BJ (cell line): ENCODE data around the gene PTPRG. TPM values are rescaled to one million over a fixed set of nuclear protein-coding genes. Genes with fewer than 3 reads are reported as not detected.

ENCODE experiments used
- CTCF ChIA-PET: fragments of 350-600 bp; formaldehyde crosslinking; extraction: SDS; loops from one replicate; lab custom pipeline; 2021; ENCODE audit warnings: antibody characterized with exemption, inconsistent platforms; lab: Yijun Ruan, JAX
- POLR2A ChIA-PET: fragments of 300-600 bp; sonication (Branson Sonifier 250); formaldehyde crosslinking; extraction: SDS; loops from one replicate; lab custom pipeline; 2021; ENCODE audit warnings: antibody characterized with exemption; lab: Charles Lee
- DNase-seq: peaks from one replicate; pipeline ENCODE4 v3.0.0-alpha.2; 2011; ENCODE audit warnings: low read depth
- H3K27me3 ChIP-seq: 2 replicates; pipeline ENCODE4 v1.6.0; 2011; ENCODE audit warnings: low read length; ENCODE audit not compliant: control insufficient read depth, insufficient read depth
- H3K36me3 ChIP-seq: 2 replicates; pipeline ENCODE4 v1.5.1; 2011; ENCODE audit warnings: low read length; ENCODE audit not compliant: control insufficient read depth, insufficient read depth
- H3K4me3 ChIP-seq: 2 replicates; pipeline ENCODE4 v1.5.1; 2011; ENCODE audit warnings: low read depth, mild to moderate bottlenecking, control low read depth, low read length
- CTCF ChIP-seq: IDR thresholded peaks from 2 replicates; pipeline ENCODE4 v1.5.1; 2011; ENCODE audit warnings: low read depth, mild to moderate bottlenecking, control low read depth, inconsistent platforms, low read length, moderate library complexity; ENCODE audit not compliant: insufficient read depth
- polyA plus RNA-seq: library from polyadenylated mRNA; depleted of rRNA; stranded (reverse); fragments of >200 nt; gene quantifications from 2 replicates; pipeline ENCODE4 v1.2.3, GENCODE V29; 2011

PTPRG gene
- polyA plus RNA-seq, 1 experiment: 20.8 TPM

- no peak for DNase-seq
- ChIA-PET POLR2A (no interaction called here), CTCF (no interaction called here)
- Histone ChIP-seq H3K36me3 (no peaks in the 10 kb centered on the region), H3K27me3 (no peaks in the 10 kb centered on the region), H3K4me3 (no peak overlapping the region)
- no peak for TF ChIP-seq CTCF
Observed at GRCh38 chr3:62153231-62153630, 591.9 kb downstream of the PTPRG start.

GRCh38 chr3:62154457-62155148 is 593.2 kb downstream of the PTPRG start:
- no peaks in the 10 kb centered on the region for H3K27me3 ChIP-seq
- ChIA-PET POLR2A (no interaction called here), CTCF (no interaction called here)
- H3K4me3 ChIP-seq: no peak overlapping the region
- DNase-seq: no peak
- TF ChIP-seq CTCF: no peak
- no peaks in the 10 kb centered on the region for H3K36me3 ChIP-seq

- TF ChIP-seq CTCF: no peak
- H3K36me3 ChIP-seq: no peaks in the 10 kb centered on the region
- no peak for DNase-seq
- CTCF ChIA-PET: no interaction called here
- POLR2A ChIA-PET: interaction anchor here (0.7 kb wide), 1 partner anchor 588 kb away, joined by 5 read pairs; no protein-coding TSS in a partner anchor
- H3K4me3 ChIP-seq: no peak overlapping the region
- H3K27me3 ChIP-seq: no peaks in the 10 kb centered on the region
Observed at GRCh38 chr3:62159056-62159708, 597.8 kb downstream of the PTPRG start.

GRCh38 chr3:62159709-62160092 is 598.3 kb downstream of the PTPRG start:
- DNase-seq: no peak
- ChIA-PET POLR2A (interaction anchor here (0.6 kb wide), 1 partner anchor 203 kb away, joined by 3 read pairs; no protein-coding TSS in a partner anchor), CTCF (no interaction called here)
- Histone ChIP-seq H3K4me3 (no peak overlapping the region), H3K36me3 (no peaks in the 10 kb centered on the region), H3K27me3 (no peaks in the 10 kb centered on the region)
- no peak for TF ChIP-seq CTCF

DNA sequence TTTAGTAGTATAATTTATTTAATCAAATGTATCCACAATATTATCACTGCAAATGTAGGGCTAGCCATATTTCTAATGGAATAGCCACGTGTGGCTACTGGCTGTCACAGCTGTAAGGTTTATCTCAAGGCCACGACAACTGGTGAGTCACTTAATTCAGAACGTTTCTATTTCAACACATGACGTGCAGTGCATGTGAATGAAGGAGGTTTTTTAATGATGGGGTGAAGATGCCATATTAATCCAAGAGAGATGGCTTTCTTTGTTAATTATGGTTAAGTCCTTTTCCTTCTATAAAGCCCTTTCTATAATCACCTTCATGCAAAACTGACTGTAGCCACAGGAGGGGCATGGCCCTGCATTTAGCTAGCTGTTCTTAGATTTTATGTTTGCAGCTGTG is 600.0 kb downstream of the PTPRG start:
- Histone ChIP-seq H3K27me3 (no peaks in the 10 kb centered on the region), H3K36me3 (no peaks in the 10 kb centered on the region), H3K4me3 (no peak overlapping the region)
- no peak for DNase-seq
- ChIA-PET POLR2A (no interaction called here), CTCF (no interaction called here)
- no peak for TF ChIP-seq CTCF
